Neural cell (in vitro differentiated cells): ENCODE results near the gene DGKD. TPM values are rescaled to one million over a fixed set of nuclear protein-coding genes. Genes with fewer than 3 reads are reported as not detected.

Experiments
- H2AFZ ChIP-seq: fragments of 200-600, 300-800 bp; sonication (generic), shearing (Covaris generic); 2 replicates; pipeline ENCODE4 v1.6.0; 2014; ENCODE audit warnings: low read depth, mild to moderate bottlenecking, antibody characterized with exemption, low read length, moderate library complexity
- H3F3A ChIP-seq: fragments of 200-600 bp; shearing (Covaris generic); 2 replicates; pipeline ENCODE4 v1.6.1; 2016; ENCODE audit warnings: mild to moderate bottlenecking, moderate library complexity, mixed read lengths, antibody characterized with exemption, low read length; ENCODE audit not compliant: insufficient read depth, poor library complexity, severe bottlenecking
- H3K27ac ChIP-seq: fragments of 200-600, 300-800 bp; sonication (generic), shearing (Covaris generic); 2 replicates; pipeline ENCODE4 v1.5.1; 2014; ENCODE audit warnings: mild to moderate bottlenecking, low read length, moderate library complexity
- H3K27me3 ChIP-seq: fragments of 300-800, 200-600 bp; sonication (generic), shearing (Covaris generic); 2 replicates; pipeline ENCODE4 v1.6.0; 2014; ENCODE audit warnings: mild to moderate bottlenecking, low read depth, low read length, moderate library complexity; ENCODE audit not compliant: insufficient read depth
- H3K36me3 ChIP-seq: fragments of 300-800, 200-600 bp; sonication (generic), shearing (Covaris generic); 2 replicates; pipeline ENCODE4 v1.5.1; 2014; ENCODE audit warnings: mild to moderate bottlenecking, antibody characterized with exemption, low read length, moderate library complexity; ENCODE audit not compliant: insufficient read depth
- H3K4me2 ChIP-seq: fragments of 300-800, 200-600 bp; sonication (generic), shearing (Covaris generic); 2 replicates; pipeline ENCODE4 v1.6.0; 2014; ENCODE audit warnings: mild to moderate bottlenecking, low read length
- H3K4me3 ChIP-seq: fragments of 300-800, 200-600 bp; sonication (generic), shearing (Covaris generic); 2 replicates; pipeline ENCODE4 v1.5.1; 2014; ENCODE audit warnings: mild to moderate bottlenecking, low read length, moderate library complexity
- H3K79me2 ChIP-seq: fragments of 200-600 bp; shearing (Covaris generic); replicated peaks from 2 replicates; pipeline ENCODE4 v1.6.0; 2014; ENCODE audit warnings: mild to moderate bottlenecking, low read length, moderate library complexity; ENCODE audit not compliant: insufficient read depth
- H3K9ac ChIP-seq: fragments of 300-800, 200-600 bp; sonication (generic), shearing (Covaris generic); 2 replicates; pipeline ENCODE4 v1.6.1; 2016; ENCODE audit warnings: mild to moderate bottlenecking, low read length, mixed read lengths
- H3K9me2 ChIP-seq: fragments of 200-600 bp; shearing (Covaris generic); 2 replicates; pipeline ENCODE4 v1.6.1; 2016; ENCODE audit warnings: mild to moderate bottlenecking, low read length, mixed read lengths; ENCODE audit not compliant: insufficient read depth
- H3K9me3 ChIP-seq: fragments of 200-600, 300-800 bp; sonication (generic), shearing (Covaris generic); 2 replicates; pipeline ENCODE4 v1.6.1; 2016; ENCODE audit warnings: mild to moderate bottlenecking, mixed run types, low read length, moderate library complexity, mixed read lengths
- H4K20me1 ChIP-seq: fragments of 200-600 bp; shearing (Covaris generic); 2 replicates; pipeline ENCODE4 v1.6.1; 2016; ENCODE audit warnings: mild to moderate bottlenecking, mixed run types; ENCODE audit not compliant: insufficient read depth
- EP300 ChIP-seq: fragments of 450-650 bp; conservative IDR thresholded peaks from 2 replicates; pipeline ENCODE4 v1.6.1; 2014; ENCODE audit warnings: antibody characterized with exemption, mild to moderate bottlenecking, moderate library complexity; ENCODE audit not compliant: poor library complexity, severe bottlenecking
- EZH2 ChIP-seq: fragments of 200-600, 300-800 bp; shearing (Covaris generic), sonication (generic); IDR thresholded peaks from 2 replicates; pipeline ENCODE4 v1.6.1; 2014; ENCODE audit warnings: antibody characterized with exemption, low read length, borderline replicate concordance, mild to moderate bottlenecking; ENCODE audit not compliant: insufficient read depth, poor library complexity, severe bottlenecking
- MXI1 ChIP-seq: fragments of 450-650 bp; conservative IDR thresholded peaks from 2 replicates; pipeline ENCODE4 v1.6.1; 2014; ENCODE audit warnings: antibody characterized with exemption, mild to moderate bottlenecking; ENCODE audit not compliant: poor library complexity, severe bottlenecking
- POLR2AphosphoS5 ChIP-seq: IDR thresholded peaks from 2 replicates; pipeline ENCODE4 v1.6.1; 2012
- RAD21 ChIP-seq: fragments of 450-650 bp; conservative IDR thresholded peaks from 2 replicates; pipeline ENCODE4 v1.6.1; 2014; ENCODE audit warnings: antibody characterized with exemption, mild to moderate bottlenecking, moderate library complexity
- SMC3 ChIP-seq: fragments of 450-650 bp; conservative IDR thresholded peaks from 2 replicates; pipeline ENCODE4 v1.6.1; 2014; ENCODE audit warnings: antibody characterized with exemption, mild to moderate bottlenecking, moderate library complexity; ENCODE audit not compliant: poor library complexity
- TAF1 ChIP-seq: IDR thresholded peaks from 2 replicates; pipeline ENCODE4 v1.6.1; 2012; ENCODE audit warnings: low read depth
- polyA plus RNA-seq: library from polyadenylated mRNA; depleted of rRNA; stranded (reverse); fragments of >200 nt; gene quantifications from 2 replicates; pipeline ENCODE4 v1.2.3, GENCODE V29; 2014
- TF ChIP-seq, protein P1 (sequence below): fragments of 450-650 bp; IDR thresholded peaks from 2 replicates; pipeline ENCODE4 v1.5.1; 2014; ENCODE audit warnings: antibody characterized with exemption, mild to moderate bottlenecking, moderate library complexity; ENCODE audit not compliant: poor library complexity, severe bottlenecking
- TF ChIP-seq, protein P2 (sequence below): IDR thresholded peaks from 2 replicates; pipeline ENCODE4 v1.6.1; 2012; ENCODE audit warnings: borderline replicate concordance

DGKD gene
- polyA plus RNA-seq, 1 donor from 2014 or later, result 36.4 TPM

DNA sequence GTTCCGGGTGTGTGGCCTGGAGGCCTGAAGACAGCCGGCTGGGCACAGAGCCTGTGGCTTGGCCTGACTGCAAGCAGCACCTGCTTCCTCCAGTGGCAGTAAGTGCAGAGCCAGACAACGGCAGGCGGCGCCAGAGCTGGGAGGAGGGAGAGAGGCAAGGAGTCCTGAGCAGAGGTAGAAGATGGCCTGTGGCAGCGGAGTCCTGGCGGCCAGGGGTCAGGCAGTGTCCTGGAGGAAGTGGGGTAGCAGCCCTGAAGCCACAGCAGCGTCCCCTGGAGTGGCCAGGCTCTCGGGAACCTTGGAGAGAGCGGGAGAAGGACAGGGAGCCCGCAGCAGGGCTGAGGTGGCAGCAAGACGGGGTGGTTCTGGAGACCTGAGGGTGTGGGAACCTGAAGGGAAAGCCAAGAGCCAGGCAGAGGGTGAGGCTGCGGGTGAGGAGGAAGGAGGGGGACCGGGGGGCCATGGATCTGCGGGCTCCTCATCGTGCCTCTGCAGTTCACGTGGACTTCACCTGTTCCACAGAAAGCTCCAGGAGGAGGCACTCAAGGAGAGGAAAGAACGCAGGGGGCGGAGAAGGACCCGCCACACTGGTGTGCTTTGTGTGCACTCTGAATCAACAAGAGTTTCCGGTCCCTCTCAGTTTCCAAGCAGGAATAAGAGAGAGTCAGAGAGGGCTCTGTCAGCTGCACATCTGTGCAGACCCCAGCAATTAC is 126.4 kb downstream of the DGKD start:
- no peak for TF ChIP-seq EZH2
- no peak for TF ChIP-seq MXI1
- TF ChIP-seq, protein P1, sequence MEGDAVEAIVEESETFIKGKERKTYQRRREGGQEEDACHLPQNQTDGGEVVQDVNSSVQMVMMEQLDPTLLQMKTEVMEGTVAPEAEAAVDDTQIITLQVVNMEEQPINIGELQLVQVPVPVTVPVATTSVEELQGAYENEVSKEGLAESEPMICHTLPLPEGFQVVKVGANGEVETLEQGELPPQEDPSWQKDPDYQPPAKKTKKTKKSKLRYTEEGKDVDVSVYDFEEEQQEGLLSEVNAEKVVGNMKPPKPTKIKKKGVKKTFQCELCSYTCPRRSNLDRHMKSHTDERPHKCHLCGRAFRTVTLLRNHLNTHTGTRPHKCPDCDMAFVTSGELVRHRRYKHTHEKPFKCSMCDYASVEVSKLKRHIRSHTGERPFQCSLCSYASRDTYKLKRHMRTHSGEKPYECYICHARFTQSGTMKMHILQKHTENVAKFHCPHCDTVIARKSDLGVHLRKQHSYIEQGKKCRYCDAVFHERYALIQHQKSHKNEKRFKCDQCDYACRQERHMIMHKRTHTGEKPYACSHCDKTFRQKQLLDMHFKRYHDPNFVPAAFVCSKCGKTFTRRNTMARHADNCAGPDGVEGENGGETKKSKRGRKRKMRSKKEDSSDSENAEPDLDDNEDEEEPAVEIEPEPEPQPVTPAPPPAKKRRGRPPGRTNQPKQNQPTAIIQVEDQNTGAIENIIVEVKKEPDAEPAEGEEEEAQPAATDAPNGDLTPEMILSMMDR, result no peak
- TF ChIP-seq TAF1, result no peak
- TF ChIP-seq POLR2AphosphoS5, result no peak
- no peak for TF ChIP-seq SMC3
- no peak for TF ChIP-seq EP300
- TF ChIP-seq, protein P2, sequence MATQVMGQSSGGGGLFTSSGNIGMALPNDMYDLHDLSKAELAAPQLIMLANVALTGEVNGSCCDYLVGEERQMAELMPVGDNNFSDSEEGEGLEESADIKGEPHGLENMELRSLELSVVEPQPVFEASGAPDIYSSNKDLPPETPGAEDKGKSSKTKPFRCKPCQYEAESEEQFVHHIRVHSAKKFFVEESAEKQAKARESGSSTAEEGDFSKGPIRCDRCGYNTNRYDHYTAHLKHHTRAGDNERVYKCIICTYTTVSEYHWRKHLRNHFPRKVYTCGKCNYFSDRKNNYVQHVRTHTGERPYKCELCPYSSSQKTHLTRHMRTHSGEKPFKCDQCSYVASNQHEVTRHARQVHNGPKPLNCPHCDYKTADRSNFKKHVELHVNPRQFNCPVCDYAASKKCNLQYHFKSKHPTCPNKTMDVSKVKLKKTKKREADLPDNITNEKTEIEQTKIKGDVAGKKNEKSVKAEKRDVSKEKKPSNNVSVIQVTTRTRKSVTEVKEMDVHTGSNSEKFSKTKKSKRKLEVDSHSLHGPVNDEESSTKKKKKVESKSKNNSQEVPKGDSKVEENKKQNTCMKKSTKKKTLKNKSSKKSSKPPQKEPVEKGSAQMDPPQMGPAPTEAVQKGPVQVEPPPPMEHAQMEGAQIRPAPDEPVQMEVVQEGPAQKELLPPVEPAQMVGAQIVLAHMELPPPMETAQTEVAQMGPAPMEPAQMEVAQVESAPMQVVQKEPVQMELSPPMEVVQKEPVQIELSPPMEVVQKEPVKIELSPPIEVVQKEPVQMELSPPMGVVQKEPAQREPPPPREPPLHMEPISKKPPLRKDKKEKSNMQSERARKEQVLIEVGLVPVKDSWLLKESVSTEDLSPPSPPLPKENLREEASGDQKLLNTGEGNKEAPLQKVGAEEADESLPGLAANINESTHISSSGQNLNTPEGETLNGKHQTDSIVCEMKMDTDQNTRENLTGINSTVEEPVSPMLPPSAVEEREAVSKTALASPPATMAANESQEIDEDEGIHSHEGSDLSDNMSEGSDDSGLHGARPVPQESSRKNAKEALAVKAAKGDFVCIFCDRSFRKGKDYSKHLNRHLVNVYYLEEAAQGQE, result no peak
- TF ChIP-seq RAD21, result no peak
- no peaks in the 10 kb centered on the region for H4K20me1 ChIP-seq
- no peaks in the 10 kb centered on the region for H3K36me3 ChIP-seq

DNA sequence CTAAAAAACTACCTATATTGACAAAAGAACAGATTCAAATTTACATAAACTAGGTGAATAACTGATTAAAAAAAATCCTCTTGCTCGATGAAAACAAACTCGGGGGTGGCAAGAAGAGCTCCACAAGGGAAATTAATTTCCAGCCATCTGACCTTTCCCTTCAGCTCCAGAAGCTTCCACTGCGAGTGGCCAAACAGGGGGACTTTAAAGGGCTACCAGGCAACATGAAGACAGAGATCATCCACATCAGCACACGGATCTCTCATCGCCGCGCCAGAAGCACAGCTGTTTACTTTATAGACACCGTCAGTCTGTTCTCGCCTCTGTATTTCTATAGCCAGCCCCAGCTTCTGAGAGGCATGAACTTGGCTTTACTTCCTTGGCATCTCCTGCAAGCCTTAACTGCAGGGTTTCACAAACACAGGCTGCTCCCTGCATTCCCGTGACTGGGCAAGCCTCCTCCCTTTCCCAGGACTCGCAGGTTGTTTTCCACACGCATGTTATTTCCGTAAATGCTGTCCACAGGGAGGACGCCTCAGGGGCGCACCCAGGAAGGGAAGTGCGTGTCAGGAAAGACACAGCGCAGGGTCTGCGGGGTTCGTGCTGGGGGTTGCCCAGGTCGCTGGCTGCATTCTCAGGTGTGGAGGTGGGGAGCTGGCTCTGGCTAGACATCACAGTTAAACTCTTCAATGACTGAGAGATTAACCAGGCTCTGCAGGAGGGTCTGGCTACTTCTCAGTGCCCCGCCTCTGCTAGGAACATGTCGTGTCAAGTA is 127.3 kb downstream of the DGKD start:
- Histone ChIP-seq H3K9ac (no peak overlapping the region), H2AFZ (no peak overlapping the region), H3F3A (no peaks in the 10 kb centered on the region), H3K36me3 (no peaks in the 10 kb centered on the region), H3K79me2 (no peaks in the 10 kb centered on the region), H3K27ac (no peak overlapping the region), H3K9me2 (no peaks in the 10 kb centered on the region), H3K4me2 (no peak overlapping the region), H4K20me1 (no peaks in the 10 kb centered on the region), H3K4me3 (no peak overlapping the region), H3K9me3 (no peaks in the 10 kb centered on the region), H3K27me3 (no peaks in the 10 kb centered on the region)
- no peak for TF ChIP-seq SMC3
- TF ChIP-seq, protein P1, result no peak
- TF ChIP-seq EP300, result no peak
- no peak for TF ChIP-seq RAD21
- TF ChIP-seq MXI1, result no peak
- TF ChIP-seq, protein P2, result no peak
- TF ChIP-seq POLR2AphosphoS5, result no peak
- TF ChIP-seq TAF1, result no peak
- no peak for TF ChIP-seq EZH2

More for the DNA sequence above, 126.4 kb downstream of the DGKD start:
- H2AFZ ChIP-seq, result no peak overlapping the region
- no peaks in the 10 kb centered on the region for H3K9me2 ChIP-seq
- no peak overlapping the region for H3K9ac ChIP-seq
- H3K27me3 ChIP-seq, result no peaks in the 10 kb centered on the region
- H3K27ac ChIP-seq, result no peak overlapping the region
- no peaks in the 10 kb centered on the region for H3K9me3 ChIP-seq
- no peak overlapping the region for H3K4me3 ChIP-seq
- H3K4me2 ChIP-seq, result no peak overlapping the region
- H3F3A ChIP-seq, result no peaks in the 10 kb centered on the region
- no peaks in the 10 kb centered on the region for H3K79me2 ChIP-seq
